ENCODE results near the gene GAB3. TPM values are rescaled to one million over a fixed set of nuclear protein-coding genes. Genes with fewer than 3 reads are reported as not detected.

GAB3 gene
- total RNA-seq, 2 donors from 2014 or later, result 1.2 to 1.4 TPM

- intact Hi-C loops (cut with DNase I), result no loop called here
- Histone ChIP-seq H3K27ac (peak overlapping the region; percentile 77), H3K27me3 (no peaks in the 10 kb centered on the region), H3K36me3 (no peaks in the 10 kb centered on the region), H3K4me1 (no peaks in the 10 kb centered on the region), H3K9ac (ENCODE audit: low read depth in 2 of 2, low read length in 2 of 2) (no peak overlapping the region), H3K9me3 (no peaks in the 10 kb centered on the region), H3K4me3 (no peak overlapping the region)
- no peak for DNase-seq
- no peak for TF ChIP-seq CTCF (IDR thresholded peaks at IDR 0.05)
Measured at GRCh38 chrX:154732421-154733065, 18.3 kb downstream of the GAB3 start.

GRCh38 chrX:154731881-154732280, 19.0 kb downstream of the GAB3 start:
- intact Hi-C loops (cut with DNase I), result no loop called here
- DNase-seq, result no peak
- no peaks in the 10 kb centered on the region for H3K4me1 ChIP-seq
- H3K9ac ChIP-seq (ENCODE audit: low read depth in 2 of 2, low read length in 2 of 2), result no peak overlapping the region
- TF ChIP-seq CTCF (IDR thresholded peaks at IDR 0.05), result no peak
- no peak overlapping the region for H3K27ac ChIP-seq
- no peaks in the 10 kb centered on the region for H3K9me3 ChIP-seq
- H3K36me3 ChIP-seq, result no peaks in the 10 kb centered on the region
- no peak overlapping the region for H3K4me3 ChIP-seq
- no peaks in the 10 kb centered on the region for H3K27me3 ChIP-seq

GRCh38 chrX:154731184-154731583, 19.7 kb downstream of the GAB3 start:
- Histone ChIP-seq H3K27ac (no peak overlapping the region), H3K4me3 (no peak overlapping the region)

GRCh38 chrX:154730253-154730891, 20.5 kb downstream of the GAB3 start:
- H3K36me3 ChIP-seq, result no peaks in the 10 kb centered on the region
- H3K27me3 ChIP-seq, result no peaks in the 10 kb centered on the region
- intact Hi-C loops (cut with DNase I), result no loop called here
- no peak for TF ChIP-seq CTCF (IDR thresholded peaks at IDR 0.05)
- no peaks in the 10 kb centered on the region for H3K4me1 ChIP-seq
- no peak overlapping the region for H3K4me3 ChIP-seq
- DNase-seq, result no peak
- no peak overlapping the region for H3K27ac ChIP-seq
- H3K9ac ChIP-seq (ENCODE audit: low read depth in 2 of 2, low read length in 2 of 2), result no peak overlapping the region
- H3K9me3 ChIP-seq, result no peaks in the 10 kb centered on the region

More at GRCh38 chrX:154731184-154731583, 19.7 kb downstream of the GAB3 start:
- intact Hi-C loops (cut with DNase I), result no loop called here
- no peaks in the 10 kb centered on the region for H3K9me3 ChIP-seq
- no peaks in the 10 kb centered on the region for H3K4me1 ChIP-seq
- no peaks in the 10 kb centered on the region for H3K27me3 ChIP-seq
- TF ChIP-seq CTCF (IDR thresholded peaks at IDR 0.05), result no peak
- H3K36me3 ChIP-seq, result no peaks in the 10 kb centered on the region
- no peak for DNase-seq
- no peak overlapping the region for H3K9ac ChIP-seq (ENCODE audit: low read depth in 2 of 2, low read length in 2 of 2)

- no peak for TF ChIP-seq CTCF (IDR thresholded peaks at IDR 0.05)
- DNase-seq, result no peak
- Histone ChIP-seq H3K9me3 (no peaks in the 10 kb centered on the region), H3K4me1 (no peaks in the 10 kb centered on the region), H3K36me3 (no peaks in the 10 kb centered on the region), H3K27ac (no peak overlapping the region), H3K27me3 (no peaks in the 10 kb centered on the region), H3K4me3 (no peak overlapping the region), H3K9ac (ENCODE audit: low read depth in 2 of 2, low read length in 2 of 2) (no peak overlapping the region)
- intact Hi-C loops (cut with DNase I), result no loop called here
Measured at GRCh38 chrX:154729439-154729838, 21.4 kb downstream of the GAB3 start.
